ENCODE data around the gene FIBCD1.
"Not testable (repeated sequence)": the region's sequence is repeated elsewhere in the genome, so short reads cannot be mapped to it uniquely, and the experiment has no call there.

The FIBCD1 gene

GRCh38 chr9:130972957-130973685 is 34.1 kb upstream of the FIBCD1 start:
- no peak for DNase-seq

GRCh38 chr9:130972277-130972956 is 33.4 kb upstream of the FIBCD1 start:
- no peak for DNase-seq

- DNase-seq = no peak
Measured at GRCh38 chr9:130971294-130971849, 32.3 kb upstream of the FIBCD1 start.

- no peak for DNase-seq
Measured at GRCh38 chr9:130970855-130971254, 31.8 kb upstream of the FIBCD1 start.

DNA sequence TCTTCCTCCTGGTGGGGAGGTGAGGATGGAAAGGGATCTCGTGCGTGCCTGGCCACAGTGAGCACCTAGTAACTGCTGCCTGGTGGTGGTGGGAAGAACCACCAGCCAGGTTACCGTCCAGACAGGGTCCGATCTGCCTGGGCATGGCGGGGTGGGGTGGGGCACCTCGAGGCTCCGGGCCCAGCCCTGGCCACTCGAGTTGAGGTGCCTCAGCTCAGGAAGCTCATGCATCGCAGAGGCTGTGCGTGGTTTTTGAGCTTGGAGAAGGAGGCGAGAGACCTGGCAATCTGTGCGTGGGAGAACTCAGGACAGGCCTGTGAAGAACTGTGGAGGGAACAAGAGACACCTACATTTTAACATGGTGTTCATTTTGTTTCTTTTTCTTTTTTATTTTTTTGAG is 31.0 kb upstream of the FIBCD1 start:
- DNase-seq = no peak

DNA sequence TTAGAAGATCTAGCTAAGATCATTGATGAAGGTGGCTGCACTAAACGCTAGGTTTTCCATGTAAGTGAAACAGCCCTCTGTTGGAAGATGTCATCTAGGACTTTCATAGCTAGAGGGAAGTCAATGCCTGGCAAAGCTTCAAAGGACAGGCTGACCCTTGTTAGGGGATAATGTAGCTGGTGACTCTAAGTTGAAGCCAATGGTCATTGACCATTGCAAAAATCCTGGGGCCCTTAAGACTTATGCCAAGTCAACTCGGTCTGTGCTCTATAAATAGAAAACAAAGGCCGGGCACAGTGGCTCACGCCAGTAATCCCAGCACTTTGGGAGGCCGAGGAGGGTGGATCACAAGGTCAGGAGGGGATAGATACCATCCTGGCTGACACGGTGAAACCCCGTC is 26.6 kb upstream of the FIBCD1 start:
- DNase-seq = no peak

- DNase-seq = no peak
Measured at GRCh38 chr9:130963916-130964315, 24.9 kb upstream of the FIBCD1 start.

DNA sequence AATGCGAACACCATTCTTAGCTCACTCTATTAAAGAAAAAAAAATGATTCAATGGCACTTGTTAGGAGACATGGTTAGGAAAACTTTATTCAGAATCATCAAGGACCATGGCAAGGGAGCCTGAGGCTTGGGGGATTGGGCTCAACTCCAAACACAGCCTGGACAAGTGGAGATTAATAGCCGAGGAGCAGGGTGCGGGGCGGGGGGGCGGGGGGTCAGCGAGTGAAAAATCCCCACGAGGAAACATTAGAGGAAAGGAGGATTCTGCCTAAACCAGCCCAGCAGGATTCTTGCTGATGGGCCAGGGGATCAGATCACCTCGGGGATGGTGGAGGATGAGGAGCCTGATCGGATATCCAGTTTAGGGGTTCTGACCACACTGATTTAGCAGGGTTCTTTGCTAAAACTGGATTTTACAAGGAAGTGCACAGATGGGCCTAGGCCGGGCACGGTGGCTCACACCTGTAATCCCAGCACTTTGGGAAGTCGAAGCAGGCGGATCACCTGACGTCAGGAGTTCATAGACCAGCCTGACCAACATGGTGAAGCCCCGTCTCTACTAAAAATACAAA is 24.4 kb upstream of the FIBCD1 start:
- DNase-seq = no peak

DNA sequence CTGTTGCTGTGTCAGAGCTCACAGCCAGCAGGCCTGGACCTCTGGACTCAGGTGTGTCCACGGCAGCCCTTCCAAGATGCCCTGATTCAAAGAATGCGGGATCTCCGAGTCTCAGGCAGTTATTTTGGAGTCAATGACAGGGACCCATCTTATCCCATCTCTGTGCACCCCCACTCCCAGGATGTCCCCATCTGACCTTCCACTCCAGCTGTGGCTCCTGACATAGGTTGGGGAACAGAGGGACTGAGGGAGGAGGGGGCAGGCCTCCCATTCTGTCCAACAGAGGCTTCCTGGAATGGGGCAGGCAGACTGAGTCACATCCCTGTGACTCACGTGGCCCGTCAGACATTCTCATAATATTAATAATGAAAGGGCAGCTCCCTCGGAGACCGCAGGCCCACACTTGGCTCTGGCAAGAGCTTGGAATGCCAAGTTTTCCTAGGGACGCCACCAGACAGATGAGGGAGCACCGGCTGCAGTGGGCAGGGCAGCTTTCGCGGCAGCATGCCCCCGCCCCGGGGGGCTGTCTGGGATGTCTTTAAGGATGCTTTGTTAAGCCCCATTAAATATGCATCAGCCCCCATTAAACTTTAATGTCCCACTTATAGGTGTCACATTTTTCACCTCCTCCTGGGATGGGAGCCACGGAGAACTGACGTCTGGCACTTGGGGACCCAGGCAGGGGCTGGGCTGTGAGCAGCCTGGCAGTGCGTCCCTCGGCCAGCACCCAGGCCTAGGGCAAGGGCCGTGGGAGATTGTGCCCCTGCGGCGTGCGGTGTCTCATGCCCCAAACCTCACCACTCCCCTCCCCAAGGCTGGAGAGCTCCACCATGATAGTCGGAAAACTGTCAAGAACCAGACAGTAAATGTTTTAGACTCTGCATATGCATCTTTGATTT is 23.6 kb upstream of the FIBCD1 start:
- no peak for DNase-seq

DNA sequence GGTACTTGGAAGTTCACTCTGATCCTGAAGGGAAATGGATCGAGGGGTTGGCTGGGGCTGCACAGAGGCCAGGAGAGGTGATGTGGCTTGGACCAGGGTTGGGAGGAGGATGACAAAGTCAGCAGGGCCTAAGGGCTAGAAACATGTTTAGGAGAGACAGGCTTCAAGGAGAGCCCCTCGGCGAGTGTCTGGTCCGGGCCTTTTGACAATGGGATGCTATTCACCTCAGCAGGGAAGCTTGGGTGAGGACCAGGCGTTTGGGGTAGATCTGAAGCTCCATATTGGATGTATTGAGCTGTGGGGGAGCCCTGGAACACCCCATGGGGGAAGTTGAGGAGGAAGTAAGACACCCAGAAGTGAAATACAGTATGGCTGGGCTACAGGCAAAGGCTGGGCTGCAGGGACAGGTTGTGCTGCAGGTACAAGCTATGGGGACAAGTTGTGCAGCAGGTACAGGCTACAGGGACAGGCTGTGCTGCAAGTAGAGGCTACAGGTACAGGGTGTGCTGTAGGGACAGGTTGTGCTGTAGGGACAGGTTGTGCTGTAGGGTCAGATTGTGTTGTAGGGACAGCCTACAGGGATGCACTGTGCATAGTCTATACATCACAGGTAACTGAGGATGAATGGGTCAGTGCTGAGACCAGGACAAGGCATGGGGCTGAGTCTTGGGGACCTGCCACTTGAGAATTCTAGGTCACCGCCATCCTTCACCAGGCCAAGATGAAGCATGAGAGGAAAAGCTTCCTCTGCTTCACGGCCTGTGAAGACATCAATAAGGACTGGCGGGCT is 22.7 kb upstream of the FIBCD1 start:
- no peak for DNase-seq

- no peak for DNase-seq
Measured at GRCh38 chr9:130960522-130961378, 21.7 kb upstream of the FIBCD1 start.

DNA sequence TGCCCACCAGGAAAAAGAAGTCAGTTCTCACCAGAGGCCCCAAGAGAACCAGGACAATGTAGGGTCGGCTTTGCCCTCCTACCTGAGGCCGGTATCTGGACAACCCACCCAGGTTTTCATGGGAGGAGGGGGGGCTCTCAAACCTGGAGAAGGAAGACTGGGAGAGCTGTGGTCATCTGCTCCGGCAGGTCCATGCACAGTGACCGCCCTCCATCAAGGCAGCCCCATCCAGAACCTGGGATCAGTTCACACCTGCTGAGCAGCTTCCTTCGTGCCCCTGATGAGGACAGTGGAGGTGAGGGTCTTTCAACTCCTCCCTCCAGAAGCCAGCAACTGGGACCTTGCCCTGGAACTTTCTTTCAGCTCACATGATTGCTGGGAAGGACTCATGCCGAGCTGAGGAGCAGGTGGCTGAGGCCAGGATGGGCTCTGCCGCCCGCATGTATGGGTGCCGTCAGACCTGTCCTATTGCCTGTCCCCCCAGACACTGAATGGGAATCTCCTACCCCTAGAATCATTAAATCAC is 20.8 kb upstream of the FIBCD1 start:
- no peak for DNase-seq

DNA sequence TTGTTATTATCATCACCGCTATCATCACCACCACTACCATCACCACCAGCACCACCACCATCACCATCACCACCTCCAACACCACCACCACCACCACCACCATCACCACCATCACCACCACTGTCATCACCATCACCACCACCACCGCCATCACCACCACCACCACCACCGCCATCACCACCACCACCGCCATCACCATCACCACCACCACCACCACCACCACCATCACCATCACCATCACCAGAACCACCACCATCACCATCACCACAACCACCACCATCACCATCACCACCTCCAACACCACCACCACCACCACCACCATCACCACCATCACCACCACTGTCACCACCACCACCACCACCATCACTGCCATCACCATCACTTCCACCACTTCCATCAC is 19.5 kb upstream of the FIBCD1 start:
- DNase-seq = not testable (repeated sequence)

DNA sequence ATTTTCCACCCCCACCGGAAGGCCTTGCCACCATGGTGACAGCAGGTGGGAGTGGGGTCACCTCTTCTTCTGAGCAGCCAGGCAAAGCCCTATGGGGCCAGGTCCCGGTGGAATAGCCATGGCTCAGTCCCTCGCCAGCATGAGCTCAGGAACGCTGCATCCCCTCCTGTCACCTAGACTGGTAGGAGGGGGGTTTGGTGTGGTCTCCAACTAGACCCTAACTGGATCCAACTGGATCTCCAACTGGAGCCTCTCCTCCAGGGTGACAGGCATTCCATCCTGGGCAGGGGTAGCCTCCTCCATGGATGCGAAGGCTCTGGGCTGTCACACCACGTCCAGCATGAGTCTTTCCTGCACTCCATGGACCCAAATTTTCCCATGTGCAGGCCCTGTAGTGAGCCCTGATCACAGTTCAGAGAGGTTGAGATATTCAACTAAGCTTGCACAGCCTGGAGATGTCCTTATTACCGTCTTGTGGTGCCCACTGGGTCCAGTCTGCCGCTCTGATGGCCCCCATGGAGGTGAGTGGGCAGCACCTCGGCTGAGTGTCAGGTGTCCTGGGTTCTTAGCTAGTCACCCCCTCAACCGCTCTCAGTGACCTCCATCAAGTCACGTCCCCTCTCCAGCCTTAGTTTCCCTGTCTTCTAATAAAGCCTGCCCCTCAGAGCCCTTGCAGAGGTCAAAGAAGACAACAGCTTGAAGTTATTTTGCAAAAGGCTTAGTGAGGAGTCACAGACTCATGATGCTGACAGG is 18.6 kb upstream of the FIBCD1 start:
- no peak for DNase-seq

GRCh38 chr9:130956636-130957450 is 17.8 kb upstream of the FIBCD1 start:
- DNase-seq = no peak

- no peak for DNase-seq
Measured at GRCh38 chr9:130955947-130956621, 17.0 kb upstream of the FIBCD1 start.

DNA sequence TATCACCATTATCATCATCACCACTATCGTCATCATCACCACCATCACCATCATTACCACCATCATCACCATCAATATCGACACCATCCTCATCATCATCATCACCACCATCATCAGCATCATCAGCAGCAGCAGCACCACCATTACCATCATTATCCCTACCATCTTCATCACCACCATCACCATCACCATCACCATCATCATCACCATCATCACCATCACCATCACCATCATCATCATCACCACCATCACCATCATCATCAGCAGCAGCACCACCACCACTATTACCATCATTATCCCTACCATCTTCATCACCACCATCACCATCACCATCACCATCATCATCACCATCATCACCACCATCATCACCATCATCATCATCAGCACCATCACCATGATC is 15.9 kb upstream of the FIBCD1 start:
- DNase-seq = not testable (repeated sequence)

- DNase-seq = no peak
Measured at GRCh38 chr9:130954317-130954716, 15.3 kb upstream of the FIBCD1 start.
